Measurements from ENCODE around the gene PAK4. TPM values are rescaled to one million over a fixed set of nuclear protein-coding genes. Genes with fewer than 3 reads are reported as not detected.

The PAK4 gene
- total and polyA plus RNA-seq, 2 of the 13 experiments (the other 11 are each of a cell fraction or from before 2014, with no cell fraction given) = 9.5 to 17.8 TPM

GRCh38 chr19:39130337-39131254 lies 5.0 kb downstream of the PAK4 start:
- Histone ChIP-seq H3K4me2 (ENCODE audit: low read depth, low read length) (no peak overlapping the region), H3K27me3 (ENCODE audit: control insufficient read depth in 1 of 2, insufficient read depth in 2 of 2, low read length in 2 of 2) (no peaks in the 10 kb centered on the region), H3K27ac (ENCODE audit: extremely low read length, insufficient read depth, low read length) (no peak overlapping the region), H3K4me1 (ENCODE audit: insufficient read depth, low read length) (peaks cover 28% of the 10 kb centered on the region), H3K36me3 (replicated peaks in 1 of 2; ENCODE audit: control insufficient read depth in 1 of 2, insufficient read depth in 2 of 2, low read length in 2 of 2) (peaks cover 2 to 7% of the 10 kb centered on the region in 2 experiments; a peak in 1 of 5 replicates), H3K4me3 (replicated peaks in 1 of 3; ENCODE audit: insufficient read depth in 1 of 3, low read depth in 2 of 3, low read length in 3 of 3) (no peak overlapping the region), H3K9me3 (ENCODE audit: low read length) (no peaks in the 10 kb centered on the region), H2AFZ (ENCODE audit: low read length) (no peak overlapping the region), H3K79me2 (ENCODE audit: insufficient read depth, low read length) (peaks cover 90% of the 10 kb centered on the region), H4K20me1 (ENCODE audit: insufficient read depth, low read length) (peaks cover 41% of the 10 kb centered on the region), H3K9ac (ENCODE audit: insufficient read depth, low read depth, low read length) (no peak overlapping the region)
- intact Hi-C loops (cut with micrococcal nuclease; ENCODE audit: unreplicated experiment) = no loop called here
- POLR2A ChIA-PET = interaction anchor here (3.0 kb wide), 1 partner anchor 15 kb away, joined by 13 read pairs; no protein-coding TSS in a partner anchor
- BruUV-seq (replicated peaks) = no TSS peak
- CTCF ChIA-PET (ENCODE audit: low intra/inter-chr PET ratio, low total read pairs) = no interaction called here
- DNase-seq (ENCODE audit: low spot score) (no peak), FAIRE-seq (no peak), ATAC-seq (no peak)
- WGBS (ENCODE audit: low lambda C conversion rate) = 96% methylated on average over 20 of the region's 22 CpGs
- TF ChIP-seq ZNF768 (CRISPR knock-in tag; IDR thresholded peaks at IDR 0.05) (peak; percentile 94), ZSCAN5A (CRISPR knock-in tag; IDR thresholded peaks at IDR 0.05; ENCODE audit: borderline replicate concordance) (no peak), PRPF4 (IDR thresholded peaks at IDR 0.05; ENCODE audit: low read depth, low read length, poor library complexity, severe bottlenecking) (no peak), ZNF20 (CRISPR knock-in tag; IDR thresholded peaks at IDR 0.05) (no peak), ZFP41 (CRISPR knock-in tag; IDR thresholded peaks at IDR 0.05; ENCODE audit: borderline replicate concordance) (no peak), ZNF430 (CRISPR knock-in tag; IDR thresholded peaks at IDR 0.05) (no peak), ZNF234 (CRISPR knock-in tag; conservative IDR thresholded peaks at IDR 0.05) (no peak), ZMYM3 (CRISPR knock-in tag; IDR thresholded peaks at IDR 0.05) (peak; percentile 49), ZNF749 (CRISPR knock-in tag; IDR thresholded peaks at IDR 0.05; ENCODE audit: borderline replicate concordance) (no peak)
- in situ Hi-C loops (cut with HindIII; ENCODE audit: extremely low pct_ligation_motif_present, low pct_unique_long_range_greater_than_20kb) = no loop called here

Measured in HepG2 (cell line).